ENCODE results near the gene RIC3.

RIC3 gene

DNA sequence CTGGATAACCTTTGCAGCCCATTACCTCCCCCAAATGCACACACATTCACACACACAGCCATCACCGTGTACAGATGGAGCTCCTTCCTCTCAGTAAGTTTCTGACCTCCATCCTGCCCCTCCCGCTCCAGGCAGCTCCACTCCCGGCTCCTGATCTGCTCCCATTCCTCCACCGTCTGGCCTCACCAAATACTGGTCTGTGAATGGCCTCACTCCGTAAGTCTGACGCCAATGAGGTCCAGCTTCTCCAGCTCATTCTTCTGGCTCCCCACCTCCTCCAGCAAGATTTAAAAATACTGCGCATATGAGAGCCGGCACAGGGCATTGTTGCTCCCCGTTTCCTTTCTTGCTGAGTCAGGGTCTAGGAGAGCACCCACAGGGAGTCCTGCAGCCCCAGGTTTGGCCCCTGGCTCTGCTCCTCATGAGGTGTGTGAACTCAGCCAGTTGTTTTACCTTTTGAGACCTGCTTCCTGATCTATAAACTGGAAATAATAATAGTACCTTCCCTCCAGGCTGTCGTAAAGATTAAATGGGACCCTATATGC lies 101.8 kb downstream of the RIC3 start:
- TF ChIP-seq CTCF (IDR thresholded peaks at IDR 0.05; ENCODE audit: low read length, missing control alignments) = no peak
- DNase-seq (ENCODE audit: low read depth) = peak; percentile 18
- no peak overlapping the region for H3K4me3 ChIP-seq (replicated peaks; ENCODE audit: low read depth, low read length)

DNA sequence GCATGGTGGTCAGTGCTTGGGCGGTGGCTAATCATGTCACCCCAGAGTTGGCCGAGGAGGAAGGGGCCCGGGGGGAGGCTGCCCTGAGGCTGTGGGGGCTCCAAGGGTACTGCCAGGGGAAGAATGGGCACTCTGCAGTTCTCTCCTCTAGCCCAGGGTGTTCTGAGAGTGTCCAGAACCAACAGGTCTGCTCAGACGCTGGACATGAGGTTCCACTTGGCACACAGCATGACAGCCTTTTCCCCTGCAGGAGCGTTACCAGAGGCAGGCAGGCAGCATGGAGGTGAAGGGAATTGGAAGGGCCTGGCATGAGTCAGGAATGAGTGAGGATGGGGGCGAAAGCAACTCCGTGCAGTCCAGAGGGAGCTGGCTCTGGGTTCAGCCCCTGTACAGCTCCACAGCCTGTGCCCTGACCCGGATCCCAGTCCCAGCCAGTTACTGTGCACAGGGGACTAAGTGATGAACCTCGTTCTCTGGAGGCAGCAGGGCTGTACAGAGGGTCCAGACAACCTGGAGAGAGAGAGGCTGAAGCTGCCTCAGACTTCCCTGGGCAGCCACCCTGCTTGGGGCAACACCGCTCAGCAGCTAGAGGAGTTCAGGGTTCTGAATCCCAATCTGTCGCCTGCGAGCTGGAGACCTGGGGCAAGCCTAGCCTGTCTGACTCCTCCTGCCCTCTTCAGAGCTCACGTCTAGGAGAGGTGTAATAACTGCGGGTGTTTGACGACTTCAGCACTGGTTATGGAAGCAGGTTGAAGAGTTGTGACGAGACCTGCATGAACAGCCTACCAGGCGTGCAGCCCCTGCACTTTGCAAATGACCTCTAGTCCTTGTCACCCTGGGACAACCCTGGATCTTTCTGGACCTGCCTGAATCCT lies 102.6 kb downstream of the RIC3 start:
- no peak for TF ChIP-seq CTCF (IDR thresholded peaks at IDR 0.05; ENCODE audit: low read length, missing control alignments)
- H3K4me3 ChIP-seq (replicated peaks; ENCODE audit: low read depth, low read length) = no peak overlapping the region

DNA sequence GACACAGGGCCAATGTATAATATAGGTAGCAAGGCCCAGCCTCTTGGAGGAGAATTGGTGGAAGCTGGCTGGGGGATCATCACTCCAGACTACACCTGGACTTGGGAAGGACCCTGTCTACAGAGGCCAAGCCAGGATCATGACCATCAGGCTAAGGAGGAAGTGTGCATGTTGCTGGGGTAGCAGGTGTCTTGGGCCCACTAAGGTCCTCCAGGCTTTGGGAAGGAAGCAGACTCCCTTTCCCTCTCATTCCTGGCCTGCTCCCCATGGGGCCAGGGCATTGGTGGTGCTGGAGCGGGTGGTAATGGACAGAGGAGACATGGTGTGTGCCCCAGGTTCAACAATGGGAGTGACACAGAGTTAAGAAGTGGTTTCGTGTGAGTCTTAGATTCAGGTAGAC lies 103.8 kb downstream of the RIC3 start:
- no peak for DNase-seq (ENCODE audit: low read depth)
- no peak for TF ChIP-seq CTCF (IDR thresholded peaks at IDR 0.05; ENCODE audit: low read length, missing control alignments)
- no peak overlapping the region for H3K4me3 ChIP-seq (replicated peaks; ENCODE audit: low read depth, low read length)

More for the DNA sequence above, 102.6 kb downstream of the RIC3 start:
- no peak for DNase-seq (ENCODE audit: low read depth)

GRCh38 chr11:8063324-8063723 lies 105.5 kb downstream of the RIC3 start:
- DNase-seq (ENCODE audit: low read depth) = peak; percentile 33
- no peak overlapping the region for H3K4me3 ChIP-seq (replicated peaks; ENCODE audit: low read depth, low read length)
- TF ChIP-seq CTCF (IDR thresholded peaks at IDR 0.05; ENCODE audit: low read length, missing control alignments) = no peak

GRCh38 chr11:8062781-8063257 lies 106.0 kb downstream of the RIC3 start:
- no peak for TF ChIP-seq CTCF (IDR thresholded peaks at IDR 0.05; ENCODE audit: low read length, missing control alignments)
- H3K4me3 ChIP-seq (replicated peaks; ENCODE audit: low read depth, low read length) = no peak overlapping the region
- DNase-seq (ENCODE audit: low read depth) = no peak

- no peak overlapping the region for H3K4me3 ChIP-seq (replicated peaks; ENCODE audit: low read depth, low read length)
- no peak for TF ChIP-seq CTCF (IDR thresholded peaks at IDR 0.05; ENCODE audit: low read length, missing control alignments)
- no peak for DNase-seq (ENCODE audit: low read depth)
Measured at GRCh38 chr11:8061555-8062428, 107.0 kb downstream of the RIC3 start.
